HG02623 (cell line): Measurements from ENCODE around the gene ZDHHC3.

Experiments used
- ATAC-seq: cut with Tn5 transposase; IDR thresholded peaks from one replicate; pipeline ENCODE4 v1.9.1; 2021; ENCODE audit warnings: moderate library complexity; ENCODE audit not compliant: unreplicated experiment

The ZDHHC3 gene

DNA sequence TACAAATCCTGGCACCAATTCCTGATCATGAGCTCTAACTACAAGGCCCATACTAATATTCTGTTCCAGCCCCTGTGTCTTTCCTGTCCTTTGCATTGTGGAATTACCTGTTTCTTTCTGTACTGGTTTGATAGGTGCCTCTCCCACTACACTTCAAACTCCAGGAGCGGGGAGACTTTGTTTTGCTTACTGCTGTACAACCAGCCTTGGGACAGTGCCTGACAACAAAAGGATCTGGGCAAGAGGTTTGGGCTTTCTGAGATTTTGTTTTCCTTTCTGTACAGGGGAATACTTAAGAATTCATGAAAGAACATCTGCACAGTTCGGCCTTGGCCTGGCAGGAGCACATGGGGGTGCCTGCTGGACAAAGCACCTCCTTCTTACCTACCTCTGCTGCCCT lies 45.1 kb downstream of the ZDHHC3 start:
- no peak for ATAC-seq

- no peak for ATAC-seq
Measured at GRCh38 chr3:44929782-44930181, 46.2 kb downstream of the ZDHHC3 start.

- ATAC-seq, result no peak
Measured at GRCh38 chr3:44927371-44927770, 48.6 kb downstream of the ZDHHC3 start.

- ATAC-seq, result no peak
Measured at GRCh38 chr3:44926921-44927320, 49.1 kb downstream of the ZDHHC3 start.

- ATAC-seq, result no peak
Measured at GRCh38 chr3:44926172-44926571, 49.8 kb downstream of the ZDHHC3 start.

DNA sequence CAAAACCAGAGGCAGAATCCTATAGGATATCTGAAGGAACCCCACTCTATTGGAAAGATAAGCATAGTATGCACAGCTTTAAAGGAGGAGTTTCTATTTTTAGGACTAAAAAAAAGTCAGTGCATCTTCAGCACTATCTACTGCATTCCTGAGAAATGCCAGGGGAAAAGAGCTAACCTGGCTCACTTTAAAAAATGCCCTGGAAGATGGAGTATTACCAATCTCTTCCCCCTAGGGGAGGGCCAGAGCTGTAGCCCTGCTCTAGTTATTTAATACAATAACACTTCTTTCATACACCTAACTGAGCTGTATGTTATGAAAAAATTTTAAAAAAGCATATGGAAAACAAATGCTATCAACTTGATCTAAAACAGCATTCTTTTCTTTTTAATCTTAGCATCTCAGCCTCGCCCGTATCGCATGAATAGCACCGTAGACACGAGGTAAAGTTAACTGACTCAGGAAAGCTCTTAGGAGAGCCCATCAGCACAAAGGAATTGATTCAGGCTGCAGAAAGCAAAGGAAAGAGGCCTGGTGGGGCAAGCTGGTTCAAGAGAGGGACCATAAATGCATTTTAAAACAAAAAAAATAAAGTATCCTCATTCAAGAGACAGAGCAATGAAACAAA lies 51.4 kb downstream of the ZDHHC3 start:
- no peak for ATAC-seq

DNA sequence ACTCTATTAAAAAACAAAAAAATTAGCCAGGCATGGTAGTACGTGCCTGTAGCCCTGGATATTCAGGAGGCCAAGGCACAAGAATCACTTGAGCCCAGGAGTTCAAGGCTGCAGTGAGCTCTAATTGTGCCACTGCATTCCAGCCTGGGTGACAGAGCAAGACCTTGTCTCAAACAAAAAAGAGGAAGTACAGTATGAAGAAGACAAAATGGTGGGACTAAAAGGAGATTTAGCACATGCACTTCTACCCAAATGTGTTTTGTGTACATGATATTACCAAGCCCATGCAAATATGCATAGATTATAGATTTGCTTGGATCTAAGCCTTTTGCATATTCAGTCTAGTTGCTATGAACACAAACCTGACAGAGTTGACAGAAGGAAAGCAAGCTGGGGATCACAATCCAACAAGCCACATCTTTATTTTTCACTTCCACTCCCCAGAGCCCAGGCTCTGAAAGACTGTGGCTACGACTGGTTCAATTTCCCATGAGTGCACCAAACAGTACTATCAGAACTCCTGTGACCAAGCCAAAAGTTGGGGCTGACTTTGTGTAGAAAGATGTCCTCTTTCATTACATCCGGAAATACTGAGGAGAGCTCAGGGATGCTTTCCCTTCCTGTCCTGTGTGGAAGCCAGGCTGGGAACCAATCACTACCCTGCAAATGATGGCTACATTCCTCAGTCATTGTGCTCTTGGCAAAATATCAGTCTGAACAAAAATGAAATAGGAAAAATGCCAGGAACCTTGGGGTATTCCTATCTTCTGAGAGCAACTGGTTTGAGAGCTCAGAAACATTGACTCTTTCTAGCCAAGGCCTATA lies 52.1 kb downstream of the ZDHHC3 start:
- ATAC-seq, result no peak

DNA sequence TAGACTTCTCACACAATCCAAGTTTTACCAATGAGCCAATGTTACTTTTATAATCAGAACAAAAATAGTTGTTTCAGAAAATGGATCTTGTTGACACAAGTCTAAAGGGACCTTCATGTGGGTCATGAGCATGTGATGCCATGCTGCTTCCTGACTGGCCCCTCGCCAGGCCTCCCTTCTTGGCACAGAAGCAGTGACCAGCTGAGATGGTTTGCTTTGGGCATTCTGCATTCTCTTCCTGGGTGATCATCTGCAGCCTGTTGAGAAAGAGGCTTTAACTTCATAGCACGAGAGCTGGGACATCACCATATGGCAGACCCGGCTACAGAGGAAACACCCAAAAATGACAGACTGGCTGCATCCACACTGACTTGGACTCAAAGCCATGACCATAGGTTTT lies 55.9 kb downstream of the ZDHHC3 start:
- ATAC-seq, result no peak

DNA sequence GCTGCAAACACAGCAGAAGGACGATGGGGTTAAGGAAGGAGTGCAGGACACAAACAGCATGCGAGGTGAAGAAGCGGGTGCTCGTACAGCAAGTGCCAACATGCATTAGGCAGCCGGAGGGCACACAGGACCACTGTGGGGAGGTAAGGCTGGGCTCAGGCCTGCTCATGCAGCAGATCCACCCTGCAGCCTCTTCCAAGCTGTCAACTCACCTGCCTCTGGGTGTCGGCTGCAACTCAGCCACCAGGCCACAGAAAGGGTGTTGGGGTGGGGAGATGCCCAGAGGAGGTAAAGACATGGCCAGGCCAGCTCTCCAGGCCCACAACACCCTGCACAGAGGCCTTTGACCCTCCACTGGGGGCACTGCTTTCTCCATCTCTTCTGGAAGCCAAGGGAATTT lies 57.4 kb downstream of the ZDHHC3 start:
- ATAC-seq, result no peak

GRCh38 chr3:44918087-44918486 lies 57.9 kb downstream of the ZDHHC3 start:
- ATAC-seq, result no peak

GRCh38 chr3:44915702-44916438 lies 60.1 kb downstream of the ZDHHC3 start:
- no peak for ATAC-seq

DNA sequence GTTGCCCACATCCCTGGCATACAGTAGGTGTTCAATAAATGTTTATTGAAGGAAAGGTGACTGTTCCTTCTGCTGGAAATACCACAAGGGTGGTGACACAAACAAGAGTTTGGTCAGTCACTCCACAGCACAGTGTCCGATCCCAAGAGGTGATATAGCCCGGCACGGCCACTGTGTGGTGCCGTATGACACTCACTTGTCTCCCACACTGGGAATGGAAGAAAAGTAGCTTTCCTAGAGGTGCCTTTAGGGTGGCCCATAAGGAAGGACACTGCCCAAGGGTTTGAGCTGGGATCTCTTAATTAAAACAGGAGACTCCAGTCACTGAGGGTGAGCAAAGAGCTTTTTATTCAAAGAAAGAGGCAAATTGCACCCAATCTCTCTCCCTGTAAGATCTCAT lies 61.0 kb downstream of the ZDHHC3 start:
- no peak for ATAC-seq

- ATAC-seq, result no peak
Measured at GRCh38 chr3:44913868-44914468, 62.0 kb downstream of the ZDHHC3 start.

- no peak for ATAC-seq
Measured at GRCh38 chr3:44910693-44911092, 65.3 kb downstream of the ZDHHC3 start.

DNA sequence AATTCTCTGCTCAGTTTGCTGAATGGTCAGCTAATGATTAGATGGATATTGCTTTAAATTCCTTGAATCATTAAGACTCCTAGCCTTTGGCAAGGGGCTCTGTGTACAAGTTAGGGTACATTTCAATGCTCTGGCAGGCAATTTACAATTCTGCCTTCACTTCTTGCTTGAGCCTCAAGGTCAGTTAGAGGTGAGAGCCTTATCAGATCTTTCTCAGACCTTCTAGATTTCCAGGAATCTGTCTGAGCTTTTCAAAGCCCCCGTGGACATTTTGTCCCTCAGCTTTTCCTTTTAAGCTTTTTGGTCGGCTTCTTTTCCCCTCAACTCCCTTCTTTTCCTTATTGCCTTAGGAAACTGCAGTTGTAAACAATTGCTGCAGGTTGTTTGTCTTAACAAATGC lies 66.9 kb downstream of the ZDHHC3 start:
- no peak for ATAC-seq

GRCh38 chr3:44907612-44908011 lies 68.4 kb downstream of the ZDHHC3 start:
- no peak for ATAC-seq

DNA sequence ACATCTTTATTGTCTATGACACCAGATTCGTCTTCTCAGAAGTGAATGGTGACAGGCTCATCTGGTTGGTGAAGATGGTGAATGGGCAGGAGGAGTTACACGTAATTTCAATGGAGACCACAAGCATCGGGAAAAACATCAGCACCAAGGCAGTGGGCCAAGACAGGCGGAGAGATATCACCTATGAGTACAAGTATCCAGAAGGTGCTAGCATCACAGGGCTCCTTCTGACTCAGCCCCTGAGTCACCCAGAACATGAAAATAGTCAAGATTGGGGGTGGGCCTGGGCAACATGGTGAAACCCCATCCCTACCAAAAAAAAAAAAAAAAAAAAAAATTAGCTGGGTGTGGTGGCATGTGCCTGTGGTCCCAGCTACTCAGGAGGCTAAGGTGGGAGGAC lies 69.0 kb downstream of the ZDHHC3 start:
- no peak for ATAC-seq

GRCh38 chr3:44905446-44906157 lies 70.4 kb downstream of the ZDHHC3 start:
- ATAC-seq, result no peak

GRCh38 chr3:44903751-44904150 lies 72.2 kb downstream of the ZDHHC3 start:
- no peak for ATAC-seq

DNA sequence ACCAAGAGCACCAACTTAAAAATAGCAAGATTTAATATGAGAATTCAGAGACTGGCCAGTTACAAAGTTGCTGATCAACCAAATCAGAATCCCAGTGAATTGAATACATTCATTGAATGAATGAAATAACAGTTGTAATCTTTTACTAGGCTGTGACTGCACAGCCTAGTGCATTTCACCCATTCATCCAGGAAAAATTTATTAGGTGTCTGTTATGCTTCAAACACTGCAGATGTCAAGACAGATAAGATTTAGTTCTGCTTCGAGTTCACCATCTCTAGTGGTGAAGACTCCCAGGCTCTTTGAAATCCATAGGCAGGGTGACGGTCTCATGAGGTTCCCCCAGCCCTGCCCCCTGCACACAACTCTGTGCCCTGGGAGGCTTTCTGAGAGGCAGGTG lies 72.7 kb downstream of the ZDHHC3 start:
- ATAC-seq, result no peak

DNA sequence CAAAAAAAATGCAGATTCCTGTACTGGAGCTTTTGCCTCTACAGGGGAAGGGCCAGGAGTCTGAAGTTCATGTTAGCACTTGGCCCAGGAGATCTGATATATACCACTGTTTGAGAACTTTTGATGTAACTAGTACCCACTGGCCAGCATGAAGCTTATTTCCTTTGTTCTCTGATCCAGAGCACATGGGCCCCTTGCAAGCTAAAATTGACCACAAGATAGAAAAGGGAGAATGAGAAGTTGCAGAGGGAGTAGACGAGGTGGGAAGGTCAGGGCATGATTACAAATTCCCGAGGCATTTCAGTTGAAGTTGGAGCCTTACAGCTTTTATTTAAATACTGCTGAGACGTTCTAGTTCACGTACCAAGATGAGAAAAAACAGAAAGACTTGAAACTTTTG lies 73.3 kb downstream of the ZDHHC3 start:
- ATAC-seq, result no peak
